ENCODE data around the gene NDFIP2.

DNA sequence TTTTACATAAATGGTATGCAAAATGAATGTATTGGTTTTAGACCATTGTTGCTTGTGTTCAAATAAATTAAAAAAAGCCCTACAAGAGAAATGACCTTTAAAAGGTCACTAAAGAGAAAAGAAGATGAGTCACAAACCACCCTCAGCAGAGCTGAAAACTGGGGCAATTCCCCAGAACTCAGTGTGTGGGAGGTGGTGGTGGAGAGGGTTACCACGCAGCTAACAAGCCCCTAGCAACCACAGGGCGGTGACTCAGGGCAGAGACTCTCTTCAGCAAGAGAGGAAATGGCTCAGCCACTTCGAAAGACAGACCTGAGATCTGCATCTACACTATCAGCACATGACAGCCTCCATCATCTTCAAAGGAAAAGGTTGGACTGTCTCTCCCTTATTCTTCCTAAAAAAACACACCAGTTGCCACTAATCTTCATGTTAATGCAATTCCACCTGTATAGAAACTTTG, 29.4 kb upstream of the NDFIP2 start:
- TF ChIP-seq CTCF (conservative IDR thresholded peaks at IDR 0.05 in 1 of 2, IDR thresholded peaks at IDR 0.05 in 1 of 2; ENCODE audit: extremely low read depth in 1 of 2, insufficient read depth in 1 of 2, low read depth in 1 of 2, low read length in 2 of 2) (no peak), EZH2 (IDR thresholded peaks at IDR 0.05; ENCODE audit: borderline replicate concordance, low read length) (no peak)
